Colon (tissue), 2 donors: ENCODE measurements around the gene PGAP2.
"Not testable (repeated sequence)": the region's sequence is repeated elsewhere in the genome, so short reads cannot be mapped to it uniquely, and the experiment has no call there.

Source experiments
- FAIRE-seq: peaks from 2 replicates; lab custom pipeline; 2012; peaks lifted over from hg19 to GRCh38; lab: Jason Lieb, UNC
- donor health status: control.
- donor health status: control.

Gene PGAP2

GRCh38 chr11:3807909-3808860, at the start of gene PGAP2:
Gene PGAP2, plus strand, starts transcription at chr11:3808560. Its CDS starts 2,700 bp downstream, at chr11:3811260.
- no peak for FAIRE-seq

- FAIRE-seq, result no peak
Observed at GRCh38 chr11:3764266-3764665, 44.1 kb upstream of the PGAP2 start.

- not testable (repeated sequence) for FAIRE-seq
Observed at GRCh38 chr11:3766836-3767235, 41.5 kb upstream of the PGAP2 start.

GRCh38 chr11:3767536-3767935, 40.8 kb upstream of the PGAP2 start:
- FAIRE-seq, result no peak

- no peak for FAIRE-seq
Observed at GRCh38 chr11:3773180-3773579, 35.2 kb upstream of the PGAP2 start.

- FAIRE-seq, result no peak
Observed at GRCh38 chr11:3775736-3776406, 32.5 kb upstream of the PGAP2 start.

- FAIRE-seq, result no peak
Observed at GRCh38 chr11:3781423-3781822, 26.9 kb upstream of the PGAP2 start.

- no peak for FAIRE-seq
Observed at GRCh38 chr11:3782963-3783362, 25.4 kb upstream of the PGAP2 start.

GRCh38 chr11:3783611-3784010, 24.7 kb upstream of the PGAP2 start:
- no peak for FAIRE-seq

GRCh38 chr11:3786781-3787428, 21.5 kb upstream of the PGAP2 start:
- no peak for FAIRE-seq

- FAIRE-seq, result not testable (repeated sequence)
Observed at GRCh38 chr11:3794387-3794786, 14.0 kb upstream of the PGAP2 start.

GRCh38 chr11:3795131-3796001, 13.0 kb upstream of the PGAP2 start:
- no peak for FAIRE-seq

GRCh38 chr11:3796002-3796311, 12.4 kb upstream of the PGAP2 start:
- no peak for FAIRE-seq

GRCh38 chr11:3796346-3796745, 12.0 kb upstream of the PGAP2 start:
- no peak for FAIRE-seq

- FAIRE-seq, result no peak
Observed at GRCh38 chr11:3796801-3797328, 11.5 kb upstream of the PGAP2 start.

- FAIRE-seq, result peak; percentile 57
Observed at GRCh38 chr11:3797329-3798090, 10.8 kb upstream of the PGAP2 start, which contains the start of gene NUP98. Gene NUP98, minus strand, starts transcription at chr11:3797554. Its CDS starts 15,437 bp downstream, at chr11:3782117.

- FAIRE-seq, result no peak
Observed at GRCh38 chr11:3799143-3799542, 9.2 kb upstream of the PGAP2 start.

GRCh38 chr11:3799873-3800272, 8.5 kb upstream of the PGAP2 start:
- FAIRE-seq, result no peak

GRCh38 chr11:3802011-3802790, 6.2 kb upstream of the PGAP2 start:
- no peak for FAIRE-seq
